ENCODE measurements around the gene CYYR1. TPM values are rescaled to one million over a fixed set of nuclear protein-coding genes. Genes with fewer than 3 reads are reported as not detected.
"Not testable (repeated sequence)": the region's sequence is repeated elsewhere in the genome, so short reads cannot be mapped to it uniquely, and the experiment has no call there.

Gene CYYR1
- total RNA-seq, 6 donors from 2014 or later: 5.2 to 44.6 (median 11.9) TPM

DNA sequence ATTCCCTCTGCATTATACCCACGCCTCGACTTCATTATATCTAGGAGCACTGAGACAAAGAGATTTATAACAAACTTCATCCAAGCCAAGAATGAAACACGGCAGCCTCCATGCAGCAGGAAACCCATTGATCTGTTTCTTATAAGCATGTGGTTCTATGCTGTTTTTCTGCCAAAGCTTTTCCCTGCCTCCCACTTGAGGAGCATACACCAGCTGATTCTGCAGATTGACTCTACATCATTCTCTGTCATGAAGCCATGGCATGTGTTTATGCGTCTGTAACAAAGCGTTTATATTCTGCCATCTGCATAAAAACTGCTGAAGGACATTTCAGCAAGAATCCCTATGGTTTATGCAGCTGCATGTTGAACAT is 102.0 kb downstream of the CYYR1 start:
- TF ChIP-seq POLR2A (IDR thresholded peaks at IDR 0.05) (no peak), POLR2AphosphoS5 (IDR thresholded peaks at IDR 0.05) (no peak)
- H3K4me1 ChIP-seq: no peaks in the 10 kb centered on the region
- H3K27ac ChIP-seq: no peak overlapping the region
- H3K9me3 ChIP-seq: no peaks in the 10 kb centered on the region
- DNase-seq: no peak
- H3K4me3 ChIP-seq: no peak overlapping the region
- H3K27me3 ChIP-seq: no peaks in the 10 kb centered on the region
- ATAC-seq (ENCODE audit: low FRiP score in 2 of 2): no peak
- H3K36me3 ChIP-seq: no peaks in the 10 kb centered on the region
- WGBS, 2 donors: 79 to 81% methylated on average over 5 of the region's 5 CpGs

DNA sequence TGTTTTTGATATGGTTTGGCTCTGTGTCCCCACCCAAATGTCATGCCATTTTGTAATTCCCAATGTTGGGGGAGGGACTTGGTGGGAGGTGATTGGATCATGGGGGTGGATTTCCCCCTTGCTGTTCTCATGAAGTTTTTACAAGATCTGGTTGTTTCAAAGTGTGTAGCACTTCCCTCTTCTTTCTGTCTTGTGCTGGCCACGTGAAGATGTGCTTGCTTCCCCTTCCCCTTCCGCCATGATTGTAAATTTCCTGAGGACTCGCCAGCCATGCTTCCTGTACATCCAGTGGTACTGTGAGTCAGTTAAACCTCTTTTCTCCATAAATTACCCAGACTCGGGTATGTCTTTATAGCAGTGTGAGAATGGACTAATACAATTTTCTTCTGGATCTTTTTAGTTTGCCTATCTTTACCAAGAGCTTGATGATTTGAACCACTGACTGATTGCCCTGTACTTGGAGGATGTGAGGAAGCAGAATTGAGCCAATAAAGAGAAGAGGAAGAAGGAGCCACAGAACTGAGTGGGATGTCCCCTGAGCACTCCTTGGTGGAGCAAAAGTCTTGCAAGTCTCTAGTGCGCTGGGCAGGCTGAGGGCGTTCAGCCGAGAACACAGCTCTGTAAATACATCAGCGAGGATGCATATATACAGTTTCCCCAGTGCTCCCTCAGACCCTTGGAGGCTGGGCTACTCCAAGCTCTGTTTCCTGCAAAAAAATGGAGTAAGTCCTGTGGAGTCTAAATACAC is 102.6 kb downstream of the CYYR1 start:
- DNase-seq (no peak), ATAC-seq (ENCODE audit: low FRiP score in 2 of 2) (peak in 1 of 2 donors; percentile 30)
- TF ChIP-seq POLR2AphosphoS5 (IDR thresholded peaks at IDR 0.05): no peak
- TF ChIP-seq, protein P1, sequence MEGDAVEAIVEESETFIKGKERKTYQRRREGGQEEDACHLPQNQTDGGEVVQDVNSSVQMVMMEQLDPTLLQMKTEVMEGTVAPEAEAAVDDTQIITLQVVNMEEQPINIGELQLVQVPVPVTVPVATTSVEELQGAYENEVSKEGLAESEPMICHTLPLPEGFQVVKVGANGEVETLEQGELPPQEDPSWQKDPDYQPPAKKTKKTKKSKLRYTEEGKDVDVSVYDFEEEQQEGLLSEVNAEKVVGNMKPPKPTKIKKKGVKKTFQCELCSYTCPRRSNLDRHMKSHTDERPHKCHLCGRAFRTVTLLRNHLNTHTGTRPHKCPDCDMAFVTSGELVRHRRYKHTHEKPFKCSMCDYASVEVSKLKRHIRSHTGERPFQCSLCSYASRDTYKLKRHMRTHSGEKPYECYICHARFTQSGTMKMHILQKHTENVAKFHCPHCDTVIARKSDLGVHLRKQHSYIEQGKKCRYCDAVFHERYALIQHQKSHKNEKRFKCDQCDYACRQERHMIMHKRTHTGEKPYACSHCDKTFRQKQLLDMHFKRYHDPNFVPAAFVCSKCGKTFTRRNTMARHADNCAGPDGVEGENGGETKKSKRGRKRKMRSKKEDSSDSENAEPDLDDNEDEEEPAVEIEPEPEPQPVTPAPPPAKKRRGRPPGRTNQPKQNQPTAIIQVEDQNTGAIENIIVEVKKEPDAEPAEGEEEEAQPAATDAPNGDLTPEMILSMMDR (IDR thresholded peaks at IDR 0.05): no peak
- no peak overlapping the region for H3K4me3 ChIP-seq
- no peak overlapping the region for H3K27ac ChIP-seq
- no peaks in the 10 kb centered on the region for H3K27me3 ChIP-seq
- 75 to 81% methylated on average over 8 of the region's 8 CpGs for WGBS, 2 donors
- no peaks in the 10 kb centered on the region for H3K36me3 ChIP-seq
- H3K4me1 ChIP-seq: no peaks in the 10 kb centered on the region
- H3K9me3 ChIP-seq: no peaks in the 10 kb centered on the region

DNA sequence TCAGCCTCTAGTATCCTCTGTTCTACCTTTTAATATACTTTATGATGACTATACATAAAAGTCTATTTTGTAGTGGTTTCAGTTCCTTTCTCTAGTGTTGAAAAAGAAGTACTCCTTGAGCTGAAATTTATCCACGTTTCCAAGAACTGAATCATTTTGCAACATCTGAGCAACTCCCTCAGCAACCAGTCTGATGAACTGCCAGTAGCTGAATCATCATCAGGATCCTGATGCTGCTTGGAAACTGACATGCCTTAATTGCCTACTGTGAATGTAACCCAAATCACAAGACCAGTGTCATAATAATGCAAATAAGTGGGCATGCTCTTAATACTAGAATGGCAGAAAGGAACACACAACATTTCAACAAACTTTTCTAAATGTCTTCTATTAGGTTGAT is 103.3 kb downstream of the CYYR1 start:
- H3K4me1 ChIP-seq: no peaks in the 10 kb centered on the region
- peak in 1 of 2 donors; percentile 80 for ATAC-seq (ENCODE audit: low FRiP score in 2 of 2)
- 37 to 42% methylated on average over 1 of the region's 1 CpG for WGBS, 2 donors
- peak in 1 of 2 donors; percentile 15 for TF ChIP-seq POLR2AphosphoS5 (IDR thresholded peaks at IDR 0.05)
- TF ChIP-seq POLR2A (IDR thresholded peaks at IDR 0.05): no peak
- no peaks in the 10 kb centered on the region for H3K36me3 ChIP-seq
- H3K9me3 ChIP-seq: no peaks in the 10 kb centered on the region
- no peak for DNase-seq
- H3K27me3 ChIP-seq: no peaks in the 10 kb centered on the region
- no peak overlapping the region for H3K27ac ChIP-seq
- H3K4me3 ChIP-seq: no peak overlapping the region

DNA sequence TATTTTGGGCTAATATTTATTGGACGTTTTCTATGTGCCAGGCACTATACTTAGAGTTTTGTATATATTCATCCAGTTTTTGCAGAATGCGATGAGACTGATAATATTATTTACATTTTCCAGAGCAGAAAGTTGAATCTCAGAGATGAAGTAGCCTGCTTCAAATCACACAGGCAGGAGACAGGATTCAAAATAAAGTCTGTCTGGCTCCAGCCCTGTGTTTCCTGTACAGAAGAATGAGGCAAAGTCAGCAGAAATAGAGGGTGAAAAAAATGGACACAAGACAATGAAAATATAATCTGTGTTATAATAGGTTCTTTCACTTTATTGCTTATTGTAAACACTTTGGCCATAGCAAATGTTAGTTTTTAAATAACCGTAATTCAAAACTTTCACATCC is 107.2 kb downstream of the CYYR1 start:
- no peak for ATAC-seq (ENCODE audit: low FRiP score in 2 of 2)
- Histone ChIP-seq H3K9me3 (no peaks in the 10 kb centered on the region), H3K27ac (peak overlapping the region in 1 of 4 donors; percentile 8), H3K27me3 (no peaks in the 10 kb centered on the region), H3K4me3 (no peak overlapping the region), H3K4me1 (no peaks in the 10 kb centered on the region), H3K36me3 (no peaks in the 10 kb centered on the region)
- 57 to 58% methylated on average over 3 of the region's 3 CpGs for WGBS, 2 donors
- DNase-seq: no peak
- TF ChIP-seq POLR2AphosphoS5 (IDR thresholded peaks at IDR 0.05) (no peak), POLR2A (IDR thresholded peaks at IDR 0.05) (no peak), EP300 (IDR thresholded peaks at IDR 0.05) (no peak)
- TF ChIP-seq, protein P1 (IDR thresholded peaks at IDR 0.05): no peak

DNA sequence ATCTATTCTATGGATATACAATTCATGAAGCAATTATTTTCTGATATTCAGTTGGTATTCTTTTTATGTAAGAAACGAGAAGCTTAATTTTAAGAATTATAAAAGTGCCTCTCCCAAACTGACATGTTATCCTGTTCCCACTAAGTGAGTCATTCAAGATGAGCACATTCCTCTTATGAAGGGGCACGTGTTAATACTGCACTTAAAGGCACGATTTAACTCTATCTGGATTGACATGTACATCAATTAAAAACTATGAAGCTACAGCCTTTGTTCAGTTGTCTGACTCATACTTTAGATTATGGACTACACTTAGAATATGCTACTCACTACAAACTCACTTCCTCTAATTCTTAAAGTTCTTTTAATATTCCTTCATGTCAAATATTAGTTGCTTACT is 111.6 kb downstream of the CYYR1 start:
- DNase-seq (no peak), ATAC-seq (ENCODE audit: low FRiP score in 2 of 2) (no peak)
- no peak overlapping the region for H3K27ac ChIP-seq
- no peak overlapping the region for H3K4me3 ChIP-seq
- H3K27me3 ChIP-seq: no peaks in the 10 kb centered on the region
- 68 to 76% methylated on average over 3 of the region's 3 CpGs for WGBS, 2 donors
- H3K9me3 ChIP-seq: no peaks in the 10 kb centered on the region
- TF ChIP-seq POLR2A (IDR thresholded peaks at IDR 0.05) (no peak), POLR2AphosphoS5 (IDR thresholded peaks at IDR 0.05) (no peak), EP300 (IDR thresholded peaks at IDR 0.05) (no peak)
- TF ChIP-seq, protein P1 (IDR thresholded peaks at IDR 0.05): no peak
- no peaks in the 10 kb centered on the region for H3K36me3 ChIP-seq
- H3K4me1 ChIP-seq: no peaks in the 10 kb centered on the region

DNA sequence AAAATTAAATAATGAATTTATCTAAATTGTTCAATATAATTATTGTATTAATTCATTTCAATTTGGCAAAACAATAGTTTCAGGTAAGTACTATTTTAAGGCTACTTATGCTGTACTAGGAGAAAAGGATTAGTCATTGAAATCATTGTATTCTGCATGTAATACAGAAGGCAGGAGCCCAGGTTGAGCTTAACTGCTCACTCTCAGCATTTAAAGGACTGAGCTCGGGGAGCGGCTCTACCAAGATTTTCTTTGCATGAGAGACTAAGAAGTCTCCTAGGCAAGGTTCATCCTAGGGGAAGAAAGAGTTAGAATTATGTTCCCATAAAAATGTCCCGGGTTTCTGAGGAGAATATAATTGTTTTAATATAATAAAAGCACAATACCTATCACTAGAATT is 112.5 kb downstream of the CYYR1 start:
- WGBS, 2 donors: 95% methylated on average over 3 of the region's 3 CpGs
- no peak overlapping the region for H3K27ac ChIP-seq
- H3K4me1 ChIP-seq: no peaks in the 10 kb centered on the region
- H3K4me3 ChIP-seq: no peak overlapping the region
- no peaks in the 10 kb centered on the region for H3K36me3 ChIP-seq
- DNase-seq (no peak), ATAC-seq (ENCODE audit: low FRiP score in 2 of 2) (no peak)
- TF ChIP-seq POLR2A (IDR thresholded peaks at IDR 0.05) (no peak), POLR2AphosphoS5 (IDR thresholded peaks at IDR 0.05) (no peak), EP300 (IDR thresholded peaks at IDR 0.05) (no peak)
- TF ChIP-seq, protein P1 (IDR thresholded peaks at IDR 0.05): no peak
- H3K27me3 ChIP-seq: no peaks in the 10 kb centered on the region
- no peaks in the 10 kb centered on the region for H3K9me3 ChIP-seq

DNA sequence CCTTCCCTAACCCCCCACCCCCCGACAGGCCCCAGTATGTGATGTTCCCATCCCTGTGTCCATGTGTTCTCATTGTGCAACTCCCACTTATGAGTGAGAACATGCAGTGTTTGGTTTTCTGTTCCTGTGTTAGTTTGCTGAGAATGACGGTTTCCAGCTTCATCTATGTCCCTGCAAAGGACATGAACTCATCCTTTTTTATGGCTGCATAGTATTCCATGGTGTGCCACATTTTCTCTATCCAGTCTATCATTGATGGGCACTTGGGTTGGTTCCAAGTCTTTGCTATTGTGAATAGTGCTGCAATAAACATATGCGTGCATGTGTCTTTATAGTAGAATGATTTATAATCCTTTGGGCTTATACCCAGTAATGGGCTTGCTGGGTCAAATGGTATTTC is 114.2 kb downstream of the CYYR1 start:
- not testable (repeated sequence) for DNase-seq; H3K4me1 ChIP-seq; H3K27ac ChIP-seq; ATAC-seq (ENCODE audit: low FRiP score in 2 of 2); H3K4me3 ChIP-seq; H3K27me3 ChIP-seq; H3K36me3 ChIP-seq; H3K9me3 ChIP-seq
- 84 to 93% methylated on average over 3 of the region's 3 CpGs for WGBS, 2 donors

All from upper lobe of left lung (tissue), 6 donors.